ENCODE measurements around the gene HTR2A.

The HTR2A gene

DNA sequence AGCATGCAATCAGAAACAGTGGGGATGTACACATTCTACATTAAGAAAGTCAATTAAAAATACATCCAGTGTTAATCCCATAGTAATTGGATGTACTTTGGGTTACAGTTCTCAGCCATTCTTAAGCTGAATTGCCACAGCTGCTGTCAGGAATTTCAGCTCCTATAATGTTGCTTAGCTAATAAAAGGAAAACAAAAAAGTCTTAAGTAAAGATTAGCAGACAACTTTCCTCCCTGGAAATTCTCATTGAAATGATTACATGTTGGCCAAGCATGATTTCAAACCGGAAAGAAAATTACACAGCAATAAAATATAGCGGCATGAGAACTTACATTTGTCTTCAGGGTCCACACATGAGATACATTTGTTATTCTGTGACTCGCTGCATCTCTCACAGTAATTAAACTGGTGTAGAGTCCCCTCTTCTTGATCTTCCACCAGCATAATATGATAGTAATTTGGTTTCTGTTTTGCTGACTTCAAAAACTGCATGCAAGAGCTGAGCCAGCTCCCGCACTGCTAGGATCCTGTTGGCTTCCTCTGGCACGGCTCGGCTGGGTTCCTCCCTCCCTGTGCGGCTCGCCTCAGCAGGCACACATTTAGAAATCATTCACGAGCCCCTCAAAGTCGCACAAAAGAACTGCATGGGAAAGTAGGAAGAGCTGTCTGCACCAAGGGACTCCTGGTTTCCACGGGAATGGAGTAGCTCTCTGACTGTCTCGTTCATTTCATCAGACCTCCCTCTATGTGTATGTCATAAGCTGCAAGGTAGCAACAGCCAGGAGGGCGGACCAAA is at the start of gene HTR2A:
TSS of gene HTR2A (minus strand) at position 713 of the 797 bp plus-strand sequence. CDS start 1,147 bp downstream, outside the sequence.
- H3K9ac ChIP-seq (ENCODE audit: low read length) = no peak within 1 kb of the TSS
- H3K4me1 ChIP-seq (ENCODE audit: control insufficient read depth, insufficient read depth, low read length) = peaks cover 11% of the 10 kb centered on the region
- no peaks in the 10 kb centered on the region for H3K9me3 ChIP-seq (ENCODE audit: control insufficient read depth, insufficient read depth, low read depth, low read length)
- H3K36me3 ChIP-seq (ENCODE audit: control insufficient read depth, insufficient read depth, low read length) = no peaks in the 10 kb centered on the region
- H3K4me3 ChIP-seq (ENCODE audit: low read depth, low read length) = no peak within 1 kb of the TSS
- H3K27ac ChIP-seq (ENCODE audit: low read depth, low read length) = no peak within 1 kb of the TSS
- peaks cover 22% of the 10 kb centered on the region for H3K27me3 ChIP-seq (ENCODE audit: control insufficient read depth, insufficient read depth, low read length)

DNA sequence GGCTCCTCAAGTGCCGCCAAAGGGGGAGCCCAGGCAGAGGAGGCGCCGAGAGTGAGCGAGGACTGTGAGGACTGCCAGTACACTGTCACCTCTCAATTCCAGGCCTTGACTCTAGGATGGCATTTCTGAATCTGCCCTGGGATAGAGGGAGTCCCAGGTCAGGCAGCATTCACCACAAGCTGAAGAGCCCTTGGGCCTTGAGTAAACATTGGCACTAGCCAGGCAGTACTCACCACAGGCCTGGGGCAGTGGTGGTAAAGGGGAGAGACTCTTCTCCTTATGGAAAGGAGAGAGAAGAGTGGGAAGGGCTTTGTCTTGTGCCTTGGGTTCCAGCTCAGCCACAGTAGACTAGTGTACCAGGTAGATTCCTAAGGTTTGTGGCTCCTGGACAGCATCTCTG is 39.7 kb upstream of the HTR2A start:
- Histone ChIP-seq H3K4me3 (ENCODE audit: low read depth, low read length) (no peak overlapping the region), H3K36me3 (ENCODE audit: control insufficient read depth, insufficient read depth, low read length) (no peaks in the 10 kb centered on the region), H3K27me3 (ENCODE audit: control insufficient read depth, insufficient read depth, low read length) (no peaks in the 10 kb centered on the region), H3K4me1 (ENCODE audit: control insufficient read depth, insufficient read depth, low read length) (no peaks in the 10 kb centered on the region), H3K9me3 (ENCODE audit: control insufficient read depth, insufficient read depth, low read depth, low read length) (peaks cover 38% of the 10 kb centered on the region), H3K9ac (ENCODE audit: low read length) (no peak overlapping the region), H3K27ac (ENCODE audit: low read depth, low read length) (no peak overlapping the region)

DNA sequence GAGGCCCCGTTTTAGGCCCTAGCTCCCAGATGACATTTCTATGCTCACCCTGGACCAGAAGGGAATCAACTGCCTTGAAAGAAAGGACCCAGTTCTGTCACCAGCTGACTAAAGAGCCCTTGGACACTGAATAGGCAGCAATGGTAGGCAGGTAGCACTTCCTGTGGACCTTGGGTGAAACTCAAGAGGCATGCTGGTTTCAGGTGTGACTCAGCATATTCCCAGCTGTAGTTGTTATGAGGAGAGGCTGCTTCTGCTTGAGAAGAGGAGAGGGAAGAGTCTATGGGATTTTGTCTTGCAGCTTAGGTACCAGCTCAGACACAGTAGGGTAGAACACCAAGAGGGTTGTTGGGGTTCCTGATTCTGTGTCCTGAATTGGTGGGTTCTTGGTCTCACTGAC is 37.9 kb upstream of the HTR2A start:
- Histone ChIP-seq H3K27me3 (ENCODE audit: control insufficient read depth, insufficient read depth, low read length) (no peaks in the 10 kb centered on the region), H3K36me3 (ENCODE audit: control insufficient read depth, insufficient read depth, low read length) (no peaks in the 10 kb centered on the region), H3K9me3 (ENCODE audit: control insufficient read depth, insufficient read depth, low read depth, low read length) (peaks cover 36% of the 10 kb centered on the region), H3K4me1 (ENCODE audit: control insufficient read depth, insufficient read depth, low read length) (no peaks in the 10 kb centered on the region), H3K27ac (ENCODE audit: low read depth, low read length) (no peak overlapping the region), H3K4me3 (ENCODE audit: low read depth, low read length) (no peak overlapping the region), H3K9ac (ENCODE audit: low read length) (no peak overlapping the region)

DNA sequence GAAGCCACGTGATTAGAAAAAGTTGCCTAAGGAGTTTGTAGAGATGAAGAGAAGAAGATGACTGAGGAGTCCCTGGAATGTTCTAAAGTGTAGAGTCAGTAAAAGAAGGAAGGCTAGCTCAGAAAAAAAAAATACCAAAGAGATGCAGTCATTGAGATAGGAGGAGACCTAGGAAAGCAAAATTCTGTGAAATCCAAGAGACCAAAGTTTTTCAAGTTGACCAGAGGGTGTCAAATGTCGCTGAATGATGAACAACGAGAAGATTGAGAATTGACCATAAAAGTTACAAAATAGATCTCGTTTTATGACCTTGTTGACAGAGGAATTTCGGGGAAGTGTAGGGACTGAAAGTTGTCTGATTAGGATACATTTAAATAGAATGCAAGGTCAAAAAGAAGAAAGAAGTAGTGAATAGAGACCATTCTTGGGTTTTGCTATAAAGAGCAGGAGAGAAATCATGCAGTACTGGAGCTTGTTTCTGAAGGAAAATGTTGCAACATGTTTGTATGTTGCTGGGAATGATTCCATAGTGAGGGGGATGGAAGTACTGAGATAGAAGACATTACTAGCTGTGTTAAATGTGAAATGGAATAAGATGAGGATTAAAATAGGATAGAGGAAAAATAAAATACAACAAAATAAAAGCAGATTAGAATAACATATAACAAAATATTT is 30.2 kb upstream of the HTR2A start:
- Histone ChIP-seq H3K9me3 (ENCODE audit: control insufficient read depth, insufficient read depth, low read depth, low read length) (peaks cover 4% of the 10 kb centered on the region; the same call in 1 of the 2 replicates), H3K36me3 (ENCODE audit: control insufficient read depth, insufficient read depth, low read length) (no peaks in the 10 kb centered on the region), H3K4me1 (ENCODE audit: control insufficient read depth, insufficient read depth, low read length) (no peaks in the 10 kb centered on the region), H3K27me3 (ENCODE audit: control insufficient read depth, insufficient read depth, low read length) (no peaks in the 10 kb centered on the region), H3K9ac (ENCODE audit: low read length) (no peak overlapping the region), H3K4me3 (ENCODE audit: low read depth, low read length) (no peak overlapping the region), H3K27ac (ENCODE audit: low read depth, low read length) (no peak overlapping the region)

DNA sequence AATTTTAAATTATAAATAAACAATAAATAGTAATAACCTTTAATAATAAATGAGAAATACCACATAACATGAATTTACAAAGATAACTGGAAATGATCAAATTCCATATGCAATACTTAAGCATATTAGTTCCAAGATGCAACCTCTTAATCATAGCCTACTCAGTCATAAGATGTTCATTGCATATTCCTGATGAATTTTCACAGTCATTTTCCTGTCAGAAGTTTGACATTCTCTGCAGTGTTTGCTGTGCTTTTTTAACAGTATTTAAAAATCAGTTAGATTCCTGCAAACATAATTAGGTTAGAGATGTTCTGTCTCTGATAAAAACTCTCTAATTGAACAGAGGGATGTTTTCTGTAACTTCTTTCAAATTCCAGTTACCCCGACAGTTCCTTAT is 28.6 kb upstream of the HTR2A start:
- no peak overlapping the region for H3K27ac ChIP-seq (ENCODE audit: low read depth, low read length)
- H3K36me3 ChIP-seq (ENCODE audit: control insufficient read depth, insufficient read depth, low read length) = no peaks in the 10 kb centered on the region
- no peak overlapping the region for H3K9ac ChIP-seq (ENCODE audit: low read length)
- no peaks in the 10 kb centered on the region for H3K4me1 ChIP-seq (ENCODE audit: control insufficient read depth, insufficient read depth, low read length)
- H3K27me3 ChIP-seq (ENCODE audit: control insufficient read depth, insufficient read depth, low read length) = no peaks in the 10 kb centered on the region
- H3K9me3 ChIP-seq (ENCODE audit: control insufficient read depth, insufficient read depth, low read depth, low read length) = no peaks in the 10 kb centered on the region
- H3K4me3 ChIP-seq (ENCODE audit: low read depth, low read length) = no peak overlapping the region

DNA sequence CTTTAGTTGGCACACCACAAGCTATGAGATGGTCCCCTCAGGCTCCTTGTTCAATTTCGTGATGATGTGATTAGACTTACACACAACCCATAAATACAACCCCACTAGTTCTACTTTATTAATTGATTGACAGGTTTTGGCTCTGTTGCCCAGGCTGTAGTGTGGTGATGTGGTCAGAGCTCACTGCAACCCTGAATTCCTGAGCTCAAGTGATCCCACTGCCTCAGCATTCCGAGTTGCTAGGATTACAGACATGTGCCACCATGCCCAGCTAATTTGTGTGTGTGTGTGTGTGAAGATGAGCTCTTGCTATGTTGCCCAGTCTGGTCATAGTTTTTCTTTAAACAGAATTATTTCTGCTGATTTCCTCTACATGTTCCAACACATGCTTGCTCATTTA is 17.5 kb upstream of the HTR2A start:
- no peaks in the 10 kb centered on the region for H3K27me3 ChIP-seq (ENCODE audit: control insufficient read depth, insufficient read depth, low read length)
- no peak overlapping the region for H3K9ac ChIP-seq (ENCODE audit: low read length)
- H3K4me1 ChIP-seq (ENCODE audit: control insufficient read depth, insufficient read depth, low read length) = no peaks in the 10 kb centered on the region
- no peaks in the 10 kb centered on the region for H3K9me3 ChIP-seq (ENCODE audit: control insufficient read depth, insufficient read depth, low read depth, low read length)
- H3K36me3 ChIP-seq (ENCODE audit: control insufficient read depth, insufficient read depth, low read length) = no peaks in the 10 kb centered on the region
- no peak overlapping the region for H3K27ac ChIP-seq (ENCODE audit: low read depth, low read length)
- no peak overlapping the region for H3K4me3 ChIP-seq (ENCODE audit: low read depth, low read length)

DNA sequence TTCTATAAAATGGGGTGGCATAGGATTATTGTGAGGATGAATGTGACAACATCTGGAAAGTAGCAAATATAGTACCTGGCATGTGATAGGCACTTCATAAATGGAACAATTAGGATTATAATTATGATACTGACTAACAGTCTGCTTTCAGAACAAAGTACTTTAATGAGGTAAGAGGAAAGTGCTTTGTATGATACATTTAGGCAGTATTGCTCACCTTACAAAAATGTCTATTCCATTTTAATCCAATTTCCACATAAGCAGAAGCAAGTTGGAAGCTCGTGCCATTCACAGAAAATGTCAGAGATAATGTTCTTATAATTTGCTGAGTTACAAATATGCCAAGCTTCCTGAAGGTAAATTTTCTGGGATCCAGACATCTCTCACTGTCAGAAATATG is 16.9 kb upstream of the HTR2A start:
- Histone ChIP-seq H3K4me3 (ENCODE audit: low read depth, low read length) (no peak overlapping the region), H3K9me3 (ENCODE audit: control insufficient read depth, insufficient read depth, low read depth, low read length) (no peaks in the 10 kb centered on the region), H3K27me3 (ENCODE audit: control insufficient read depth, insufficient read depth, low read length) (no peaks in the 10 kb centered on the region), H3K36me3 (ENCODE audit: control insufficient read depth, insufficient read depth, low read length) (no peaks in the 10 kb centered on the region), H3K9ac (ENCODE audit: low read length) (no peak overlapping the region), H3K4me1 (ENCODE audit: control insufficient read depth, insufficient read depth, low read length) (no peaks in the 10 kb centered on the region), H3K27ac (ENCODE audit: low read depth, low read length) (no peak overlapping the region)

DNA sequence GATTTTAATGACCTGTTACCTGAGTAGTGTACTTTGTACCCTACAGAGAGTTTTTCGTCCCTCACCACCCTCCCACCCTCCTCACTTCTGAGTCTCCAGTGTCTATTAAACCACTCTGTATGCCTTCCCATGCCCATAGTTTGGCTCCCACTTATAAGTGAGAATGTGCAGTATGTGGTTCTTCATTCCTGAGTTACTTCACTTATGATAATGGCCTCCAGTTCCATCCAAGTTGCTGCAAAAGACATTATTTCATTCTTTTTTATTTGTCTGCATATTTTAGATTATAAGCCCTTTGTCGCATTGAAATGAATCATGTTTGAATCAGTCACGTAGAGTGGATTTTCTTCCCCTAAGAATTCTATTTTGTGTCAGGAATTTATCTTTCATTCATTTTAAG is 12.2 kb upstream of the HTR2A start:
- no peaks in the 10 kb centered on the region for H3K4me1 ChIP-seq (ENCODE audit: control insufficient read depth, insufficient read depth, low read length)
- H3K4me3 ChIP-seq (ENCODE audit: low read depth, low read length) = no peak overlapping the region
- no peaks in the 10 kb centered on the region for H3K36me3 ChIP-seq (ENCODE audit: control insufficient read depth, insufficient read depth, low read length)
- no peak overlapping the region for H3K27ac ChIP-seq (ENCODE audit: low read depth, low read length)
- H3K9me3 ChIP-seq (ENCODE audit: control insufficient read depth, insufficient read depth, low read depth, low read length) = no peaks in the 10 kb centered on the region
- H3K27me3 ChIP-seq (ENCODE audit: control insufficient read depth, insufficient read depth, low read length) = no peaks in the 10 kb centered on the region
- no peak overlapping the region for H3K9ac ChIP-seq (ENCODE audit: low read length)

DNA sequence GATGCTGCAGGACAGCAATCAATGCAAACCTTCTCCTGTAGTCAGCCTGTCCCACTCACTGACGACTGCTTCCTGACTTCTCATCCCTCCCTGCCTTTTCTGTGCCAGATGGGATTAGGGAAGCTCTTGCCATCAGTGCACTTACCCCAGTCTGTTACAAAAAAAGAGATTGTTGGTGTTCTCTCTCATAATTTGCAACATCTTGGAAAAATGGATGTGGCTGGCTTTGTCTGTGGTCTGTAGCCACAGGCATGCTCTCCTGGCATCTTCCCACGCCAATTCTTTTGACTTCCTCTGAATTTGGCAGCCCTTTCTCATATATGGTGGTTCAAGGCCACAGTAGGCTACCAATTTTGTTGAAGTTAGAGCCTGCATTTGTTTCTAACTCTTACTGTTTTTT is 11.6 kb upstream of the HTR2A start:
- Histone ChIP-seq H3K4me1 (ENCODE audit: control insufficient read depth, insufficient read depth, low read length) (no peaks in the 10 kb centered on the region), H3K9me3 (ENCODE audit: control insufficient read depth, insufficient read depth, low read depth, low read length) (no peaks in the 10 kb centered on the region), H3K9ac (ENCODE audit: low read length) (no peak overlapping the region), H3K27ac (ENCODE audit: low read depth, low read length) (no peak overlapping the region), H3K36me3 (ENCODE audit: control insufficient read depth, insufficient read depth, low read length) (no peaks in the 10 kb centered on the region), H3K4me3 (ENCODE audit: low read depth, low read length) (no peak overlapping the region), H3K27me3 (ENCODE audit: control insufficient read depth, insufficient read depth, low read length) (no peaks in the 10 kb centered on the region)

DNA sequence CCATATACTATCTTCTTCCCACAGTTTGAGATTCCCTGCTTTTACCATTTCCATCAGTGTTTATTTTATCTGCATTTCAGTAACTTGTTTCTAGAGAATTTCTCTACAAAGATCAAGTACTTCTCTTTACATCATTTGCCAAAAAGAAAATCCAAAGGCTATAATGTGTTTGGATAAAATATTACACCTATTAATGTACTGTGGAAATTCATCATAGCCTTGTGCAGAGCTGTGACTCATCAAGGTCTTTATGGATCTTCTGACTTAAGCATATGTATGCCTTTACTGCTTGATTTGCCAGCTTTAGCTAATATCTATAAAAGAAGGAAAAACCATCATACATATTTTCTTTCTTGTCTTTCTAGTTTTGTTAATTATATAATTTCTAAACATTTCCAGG is 9.6 kb upstream of the HTR2A start:
- Histone ChIP-seq H3K27me3 (ENCODE audit: control insufficient read depth, insufficient read depth, low read length) (no peaks in the 10 kb centered on the region), H3K36me3 (ENCODE audit: control insufficient read depth, insufficient read depth, low read length) (no peaks in the 10 kb centered on the region), H3K4me1 (ENCODE audit: control insufficient read depth, insufficient read depth, low read length) (no peaks in the 10 kb centered on the region)

DNA sequence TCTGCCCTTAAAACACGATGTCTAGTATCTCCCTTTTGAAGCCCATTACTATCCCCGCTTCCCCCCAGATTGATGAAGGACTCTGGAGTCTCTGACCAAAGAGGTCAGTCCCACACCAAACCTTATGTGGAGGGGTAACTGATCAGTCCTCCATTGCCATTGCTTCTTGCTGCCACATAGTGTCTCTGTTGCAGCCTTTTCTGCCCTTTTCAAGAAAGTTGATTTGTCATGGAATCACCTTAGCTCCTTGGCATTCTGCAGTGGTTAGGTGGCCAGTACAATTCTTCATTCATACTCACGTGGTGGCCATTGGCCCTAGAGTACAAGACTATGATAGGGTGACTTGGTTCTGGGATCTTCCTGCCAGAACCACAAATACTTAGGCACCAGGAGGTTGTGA is 8.4 kb upstream of the HTR2A start:
- Histone ChIP-seq H3K4me1 (ENCODE audit: control insufficient read depth, insufficient read depth, low read length) (no peaks in the 10 kb centered on the region), H3K9me3 (ENCODE audit: control insufficient read depth, insufficient read depth, low read depth, low read length) (no peaks in the 10 kb centered on the region), H3K27ac (ENCODE audit: low read depth, low read length) (no peak overlapping the region), H3K27me3 (ENCODE audit: control insufficient read depth, insufficient read depth, low read length) (no peaks in the 10 kb centered on the region), H3K9ac (ENCODE audit: low read length) (no peak overlapping the region), H3K36me3 (ENCODE audit: control insufficient read depth, insufficient read depth, low read length) (no peaks in the 10 kb centered on the region), H3K4me3 (ENCODE audit: low read depth, low read length) (no peak overlapping the region)

More for the DNA sequence above, 9.6 kb upstream of the HTR2A start:
- Histone ChIP-seq H3K9ac (ENCODE audit: low read length) (no peak overlapping the region), H3K9me3 (ENCODE audit: control insufficient read depth, insufficient read depth, low read depth, low read length) (no peaks in the 10 kb centered on the region), H3K27ac (ENCODE audit: low read depth, low read length) (no peak overlapping the region), H3K4me3 (ENCODE audit: low read depth, low read length) (no peak overlapping the region)
